ENCODE results near the gene SCYGR1. TPM values are rescaled to one million over a fixed set of nuclear protein-coding genes. Genes with fewer than 3 reads are reported as not detected.

Gene SCYGR1
- total RNA-seq, 2 donors from 2014 or later = not detected

- no peaks in the 10 kb centered on the region for H3K9me3 ChIP-seq (ENCODE audit: control insufficient read depth, low read length, poor library complexity, severe bottlenecking)
- Mint-ChIP-seq H3K27me3 (no peaks in the 10 kb centered on the region), H3K4me1 (peaks cover 17% of the 10 kb centered on the region), H3K36me3 (ENCODE audit: low read depth) (peaks cover 2% of the 10 kb centered on the region), H3K4me3 (no peak overlapping the region), H3K27ac (peak overlapping the region; percentile 76)
- ATAC-seq (no peak), DNase-seq (no peak)
Observed at GRCh38 chr2:227411990-227412350, 24.2 kb upstream of the SCYGR1 start.

- DNase-seq (no peak), ATAC-seq (peak; percentile 85)
- H3K27me3 Mint-ChIP-seq = no peaks in the 10 kb centered on the region
- H3K4me1 Mint-ChIP-seq = peaks cover 17% of the 10 kb centered on the region
- no peak overlapping the region for H3K4me3 Mint-ChIP-seq
- peak overlapping the region; percentile 76 for H3K27ac Mint-ChIP-seq
- no peaks in the 10 kb centered on the region for H3K9me3 ChIP-seq (ENCODE audit: control insufficient read depth, low read length, poor library complexity, severe bottlenecking)
- peaks cover 2% of the 10 kb centered on the region for H3K36me3 Mint-ChIP-seq (ENCODE audit: low read depth)
Observed at GRCh38 chr2:227411320-227411989, 23.7 kb upstream of the SCYGR1 start.

- DNase-seq = no peak
- no peaks in the 10 kb centered on the region for H3K27me3 Mint-ChIP-seq
- H3K4me3 Mint-ChIP-seq = no peak overlapping the region
- H3K36me3 Mint-ChIP-seq (ENCODE audit: low read depth) = peaks cover 2% of the 10 kb centered on the region
- ATAC-seq = no peak
- peak overlapping the region; percentile 76 for H3K27ac Mint-ChIP-seq
- peaks cover 24% of the 10 kb centered on the region for H3K4me1 Mint-ChIP-seq
- no peaks in the 10 kb centered on the region for H3K9me3 ChIP-seq (ENCODE audit: control insufficient read depth, low read length, poor library complexity, severe bottlenecking)
Observed at GRCh38 chr2:227410191-227410590, 22.4 kb upstream of the SCYGR1 start.

- Mint-ChIP-seq H3K4me3 (no peak overlapping the region), H3K36me3 (ENCODE audit: low read depth) (no peaks in the 10 kb centered on the region), H3K27ac (no peak overlapping the region), H3K4me1 (peaks cover 19% of the 10 kb centered on the region), H3K27me3 (no peaks in the 10 kb centered on the region)
- DNase-seq (no peak), ATAC-seq (no peak)
- H3K9me3 ChIP-seq (ENCODE audit: control insufficient read depth, low read length, poor library complexity, severe bottlenecking) = no peaks in the 10 kb centered on the region
Observed at GRCh38 chr2:227407591-227408151, 19.9 kb upstream of the SCYGR1 start.

GRCh38 chr2:227406177-227407031, 18.7 kb upstream of the SCYGR1 start:
- Mint-ChIP-seq H3K27me3 (peaks cover 5% of the 10 kb centered on the region), H3K27ac (peak overlapping the region; percentile 63), H3K4me3 (no peak overlapping the region), H3K36me3 (ENCODE audit: low read depth) (no peaks in the 10 kb centered on the region), H3K4me1 (peaks cover 13% of the 10 kb centered on the region)
- H3K9me3 ChIP-seq (ENCODE audit: control insufficient read depth, low read length, poor library complexity, severe bottlenecking) = no peaks in the 10 kb centered on the region
- no peak for ATAC-seq
- no peak for DNase-seq

GRCh38 chr2:227404585-227405271, 17.0 kb upstream of the SCYGR1 start:
- no peaks in the 10 kb centered on the region for H3K36me3 Mint-ChIP-seq (ENCODE audit: low read depth)
- DNase-seq = no peak

GRCh38 chr2:227402959-227403358, 15.2 kb upstream of the SCYGR1 start:
- DNase-seq (no peak), ATAC-seq (no peak)
- Mint-ChIP-seq H3K27me3 (peaks cover 12% of the 10 kb centered on the region), H3K36me3 (ENCODE audit: low read depth) (no peaks in the 10 kb centered on the region), H3K27ac (no peak overlapping the region), H3K4me3 (no peak overlapping the region), H3K4me1 (peaks cover 12% of the 10 kb centered on the region)
- no peaks in the 10 kb centered on the region for H3K9me3 ChIP-seq (ENCODE audit: control insufficient read depth, low read length, poor library complexity, severe bottlenecking)

More at GRCh38 chr2:227404585-227405271, 17.0 kb upstream of the SCYGR1 start:
- peak; percentile 50 for ATAC-seq
- Mint-ChIP-seq H3K4me1 (peaks cover 8% of the 10 kb centered on the region), H3K27ac (no peak overlapping the region), H3K27me3 (peaks cover 12% of the 10 kb centered on the region), H3K4me3 (no peak overlapping the region)
- no peaks in the 10 kb centered on the region for H3K9me3 ChIP-seq (ENCODE audit: control insufficient read depth, low read length, poor library complexity, severe bottlenecking)

GRCh38 chr2:227402321-227402720, 14.6 kb upstream of the SCYGR1 start:
- no peaks in the 10 kb centered on the region for H3K9me3 ChIP-seq (ENCODE audit: control insufficient read depth, low read length, poor library complexity, severe bottlenecking)
- Mint-ChIP-seq H3K36me3 (ENCODE audit: low read depth) (no peaks in the 10 kb centered on the region), H3K27me3 (peaks cover 12% of the 10 kb centered on the region), H3K4me3 (no peak overlapping the region), H3K4me1 (peaks cover 17% of the 10 kb centered on the region), H3K27ac (no peak overlapping the region)
- ATAC-seq = no peak
- DNase-seq = no peak

GRCh38 chr2:227401550-227401949, 13.8 kb upstream of the SCYGR1 start:
- no peak for DNase-seq
- ATAC-seq = no peak
- H3K27me3 Mint-ChIP-seq = peaks cover 12% of the 10 kb centered on the region
- peaks cover 17% of the 10 kb centered on the region for H3K4me1 Mint-ChIP-seq
- no peak overlapping the region for H3K27ac Mint-ChIP-seq
- H3K9me3 ChIP-seq (ENCODE audit: control insufficient read depth, low read length, poor library complexity, severe bottlenecking) = no peaks in the 10 kb centered on the region
- no peak overlapping the region for H3K4me3 Mint-ChIP-seq
- no peaks in the 10 kb centered on the region for H3K36me3 Mint-ChIP-seq (ENCODE audit: low read depth)

GRCh38 chr2:227398684-227399670, 11.2 kb upstream of the SCYGR1 start:
- peaks cover 10% of the 10 kb centered on the region for H3K4me1 Mint-ChIP-seq
- no peak for DNase-seq
- H3K9me3 ChIP-seq (ENCODE audit: control insufficient read depth, low read length, poor library complexity, severe bottlenecking) = no peaks in the 10 kb centered on the region
- no peak overlapping the region for H3K27ac Mint-ChIP-seq
- no peak overlapping the region for H3K4me3 Mint-ChIP-seq
- H3K36me3 Mint-ChIP-seq (ENCODE audit: low read depth) = no peaks in the 10 kb centered on the region
- H3K27me3 Mint-ChIP-seq = peaks cover 12% of the 10 kb centered on the region
- no peak for ATAC-seq

- Mint-ChIP-seq H3K4me3 (no peak overlapping the region), H3K27me3 (peaks cover 12% of the 10 kb centered on the region), H3K27ac (peak overlapping the region; percentile 12), H3K36me3 (ENCODE audit: low read depth) (no peaks in the 10 kb centered on the region), H3K4me1 (peaks cover 10% of the 10 kb centered on the region)
- no peak for ATAC-seq
- no peak for DNase-seq
- H3K9me3 ChIP-seq (ENCODE audit: control insufficient read depth, low read length, poor library complexity, severe bottlenecking) = no peaks in the 10 kb centered on the region
Observed at GRCh38 chr2:227397562-227397961, 9.8 kb upstream of the SCYGR1 start.

- Mint-ChIP-seq H3K27me3 (peaks cover 11% of the 10 kb centered on the region), H3K36me3 (ENCODE audit: low read depth) (no peaks in the 10 kb centered on the region), H3K4me3 (no peak overlapping the region), H3K4me1 (peaks cover 10% of the 10 kb centered on the region), H3K27ac (no peak overlapping the region)
- DNase-seq (no peak), ATAC-seq (no peak)
- H3K9me3 ChIP-seq (ENCODE audit: control insufficient read depth, low read length, poor library complexity, severe bottlenecking) = no peaks in the 10 kb centered on the region
Observed at GRCh38 chr2:227395556-227395955, 7.8 kb upstream of the SCYGR1 start.
